Hematopoietic multipotent progenitor cell treated with erythropoietin and hydrocortisone succinate and interleukin-3 and kit ligand, for 4 days (in vitro differentiated cells): ENCODE measurements around the gene SSTR4.

Source experiments
- DNase-seq: peaks from one replicate; pipeline ENCODE4 v3.0.0-alpha.2; 2015

SSTR4 gene

GRCh38 chr20:23019403-23019802, 15.7 kb upstream of the SSTR4 start:
- no peak for DNase-seq

- DNase-seq, result no peak
These were observed 14.7 kb upstream of the SSTR4 start for GRCh38 chr20:23020230-23021018.

GRCh38 chr20:23021541-23021940, 13.6 kb upstream of the SSTR4 start:
- peak; percentile 39 for DNase-seq

GRCh38 chr20:23021951-23022350, 13.2 kb upstream of the SSTR4 start:
- no peak for DNase-seq

- DNase-seq, result no peak
These were observed 12.3 kb upstream of the SSTR4 start for GRCh38 chr20:23022849-23023248.

GRCh38 chr20:23023621-23024177, 11.4 kb upstream of the SSTR4 start:
- DNase-seq, result no peak

- no peak for DNase-seq
These were observed 10.4 kb upstream of the SSTR4 start for GRCh38 chr20:23024701-23025100.

- peak; percentile 84 for DNase-seq
These were observed 9.6 kb upstream of the SSTR4 start for GRCh38 chr20:23025503-23025902.

- DNase-seq, result peak; percentile 56
These were observed 7.4 kb upstream of the SSTR4 start for GRCh38 chr20:23027721-23028120.

GRCh38 chr20:23028392-23028791, 6.7 kb upstream of the SSTR4 start:
- DNase-seq, result no peak

GRCh38 chr20:23029324-23029723, 5.8 kb upstream of the SSTR4 start:
- no peak for DNase-seq

GRCh38 chr20:23031346-23031745, 3.8 kb upstream of the SSTR4 start:
- no peak for DNase-seq

- no peak for DNase-seq
These were observed 2.9 kb upstream of the SSTR4 start for GRCh38 chr20:23032056-23032749.

GRCh38 chr20:23032750-23033078, 2.4 kb upstream of the SSTR4 start:
- no peak for DNase-seq

- no peak for DNase-seq
These were observed 1.2 kb upstream of the SSTR4 start for GRCh38 chr20:23033918-23034317.

GRCh38 chr20:23035731-23036130, 619 bp downstream of the SSTR4 start:
- no peak for DNase-seq

- DNase-seq, result no peak
These were observed 1.3 kb downstream of the SSTR4 start for GRCh38 chr20:23036371-23036770.

GRCh38 chr20:23037017-23037481, 1.9 kb downstream of the SSTR4 start:
- no peak for DNase-seq

- no peak for DNase-seq
These were observed 4.2 kb downstream of the SSTR4 start for GRCh38 chr20:23039136-23039875.

- DNase-seq, result no peak
These were observed 4.9 kb downstream of the SSTR4 start for GRCh38 chr20:23039885-23040508.

- no peak for DNase-seq
These were observed 7.2 kb downstream of the SSTR4 start for GRCh38 chr20:23042270-23042669.

- DNase-seq, result peak; percentile 27
These were observed 8.3 kb downstream of the SSTR4 start for GRCh38 chr20:23043376-23043775.

- no peak for DNase-seq
These were observed 11.3 kb downstream of the SSTR4 start for GRCh38 chr20:23046431-23046830.
